HT1080 (cell line): ENCODE results near the gene RELT. TPM values are rescaled to one million over a fixed set of nuclear protein-coding genes. Genes with fewer than 3 reads are reported as not detected.

ENCODE experiments used
- DNase-seq: peaks from one replicate; pipeline ENCODE4 v3.0.0-alpha.2; 2015; ENCODE audit warnings: low read depth
- total RNA-seq: library from RNA; depleted of rRNA; stranded (reverse); fragments of >200 nt; shearing (Covaris generic); gene quantifications from 2 replicates; pipeline ENCODE4 v1.2.3, GENCODE V29; 2014

Gene RELT
- total RNA-seq, 1 experiment from 2014 or later = 13.4 TPM

GRCh38 chr11:73389916-73390315, 13.7 kb downstream of the RELT start:
- no peak for DNase-seq

DNA sequence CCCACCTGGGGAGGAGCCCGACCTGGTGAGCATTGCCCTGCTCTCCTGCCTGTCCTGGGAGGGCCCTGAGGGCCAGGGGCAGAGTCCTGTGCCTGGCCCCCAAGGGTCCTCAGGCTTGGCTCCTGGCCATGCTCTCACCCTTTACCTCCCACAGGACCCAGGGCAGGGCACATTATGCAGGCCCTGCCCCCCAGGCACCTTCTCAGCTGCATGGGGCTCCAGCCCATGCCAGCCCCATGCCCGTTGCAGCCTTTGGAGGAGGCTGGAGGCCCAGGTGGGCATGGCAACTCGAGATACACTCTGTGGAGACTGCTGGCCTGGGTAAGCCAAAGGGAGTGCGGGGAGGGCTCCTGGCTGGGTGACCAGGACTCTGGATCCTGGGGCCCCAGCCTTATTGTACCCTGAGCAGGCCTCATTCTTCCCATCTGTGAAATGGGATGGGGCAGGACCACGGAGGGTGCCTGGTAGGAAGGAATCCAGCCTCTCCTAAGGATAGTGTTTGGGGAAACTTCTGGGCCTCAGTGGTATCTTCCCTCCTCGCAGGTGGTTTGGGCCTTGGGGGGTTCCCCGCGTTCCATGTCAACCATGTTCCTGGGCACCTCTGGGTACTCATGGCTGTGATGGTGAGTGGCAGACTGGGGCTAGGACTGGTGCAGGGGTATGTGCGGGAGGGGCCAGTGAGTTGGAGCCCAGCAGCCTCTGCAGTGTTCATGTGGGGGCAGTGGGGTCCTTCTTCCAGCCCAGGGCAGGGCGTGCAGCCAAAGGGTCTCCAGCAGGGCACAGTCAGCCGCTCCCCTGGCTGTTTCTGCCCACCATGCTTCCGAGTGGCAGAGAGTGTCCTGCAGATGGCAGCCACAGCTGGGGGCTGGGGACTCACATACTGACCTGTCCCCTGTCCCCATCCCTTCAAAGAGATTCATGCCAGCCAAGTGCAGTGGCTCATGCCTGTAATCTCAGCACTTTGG, 14.7 kb downstream of the RELT start:
- no peak for DNase-seq

GRCh38 chr11:73391665-73392064, 15.5 kb downstream of the RELT start:
- no peak for DNase-seq

DNA sequence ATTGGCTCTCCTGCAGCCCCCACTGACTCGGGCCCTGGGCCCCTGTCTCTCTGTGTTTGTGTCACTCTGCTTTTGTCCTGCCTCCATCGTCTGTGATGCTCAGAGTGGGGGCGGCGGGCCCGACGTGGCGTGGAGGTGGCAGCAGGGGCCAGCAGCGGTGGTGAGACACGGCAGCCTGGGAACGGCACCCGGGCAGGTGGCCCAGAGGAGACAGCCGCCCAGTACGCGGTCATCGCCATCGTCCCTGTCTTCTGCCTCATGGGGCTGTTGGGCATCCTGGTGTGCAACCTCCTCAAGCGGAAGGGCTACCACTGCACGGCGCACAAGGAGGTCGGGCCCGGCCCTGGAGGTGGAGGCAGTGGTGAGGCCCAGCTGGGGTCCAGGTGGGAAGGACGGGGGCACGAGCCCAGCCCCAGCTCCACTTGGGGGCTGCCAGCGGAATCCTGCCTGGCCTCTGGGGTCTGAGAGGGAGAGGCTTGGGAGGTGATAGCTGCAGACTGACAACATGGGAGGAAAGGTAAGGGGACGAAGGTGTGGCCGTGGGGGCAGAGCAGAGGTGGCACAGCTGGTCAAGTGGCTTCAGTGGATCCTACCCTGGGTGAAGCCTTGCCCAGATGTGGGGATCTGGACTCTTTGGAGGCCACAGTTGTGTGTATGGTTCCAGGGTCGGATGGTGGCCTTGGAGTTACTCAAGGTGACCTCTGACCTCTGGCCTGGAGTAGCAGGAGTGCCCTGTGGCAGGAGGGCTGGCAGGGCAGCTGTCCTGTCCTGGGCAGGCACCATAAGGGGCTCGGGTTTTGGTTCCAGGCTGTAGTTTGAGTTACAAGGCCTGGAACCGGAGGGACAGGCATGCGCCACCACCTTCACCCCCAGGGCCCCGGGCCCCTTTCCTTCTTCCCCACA, 16.2 kb downstream of the RELT start:
- no peak for DNase-seq

GRCh38 chr11:73393011-73393380, 16.8 kb downstream of the RELT start:
- peak; percentile 65 for DNase-seq

DNA sequence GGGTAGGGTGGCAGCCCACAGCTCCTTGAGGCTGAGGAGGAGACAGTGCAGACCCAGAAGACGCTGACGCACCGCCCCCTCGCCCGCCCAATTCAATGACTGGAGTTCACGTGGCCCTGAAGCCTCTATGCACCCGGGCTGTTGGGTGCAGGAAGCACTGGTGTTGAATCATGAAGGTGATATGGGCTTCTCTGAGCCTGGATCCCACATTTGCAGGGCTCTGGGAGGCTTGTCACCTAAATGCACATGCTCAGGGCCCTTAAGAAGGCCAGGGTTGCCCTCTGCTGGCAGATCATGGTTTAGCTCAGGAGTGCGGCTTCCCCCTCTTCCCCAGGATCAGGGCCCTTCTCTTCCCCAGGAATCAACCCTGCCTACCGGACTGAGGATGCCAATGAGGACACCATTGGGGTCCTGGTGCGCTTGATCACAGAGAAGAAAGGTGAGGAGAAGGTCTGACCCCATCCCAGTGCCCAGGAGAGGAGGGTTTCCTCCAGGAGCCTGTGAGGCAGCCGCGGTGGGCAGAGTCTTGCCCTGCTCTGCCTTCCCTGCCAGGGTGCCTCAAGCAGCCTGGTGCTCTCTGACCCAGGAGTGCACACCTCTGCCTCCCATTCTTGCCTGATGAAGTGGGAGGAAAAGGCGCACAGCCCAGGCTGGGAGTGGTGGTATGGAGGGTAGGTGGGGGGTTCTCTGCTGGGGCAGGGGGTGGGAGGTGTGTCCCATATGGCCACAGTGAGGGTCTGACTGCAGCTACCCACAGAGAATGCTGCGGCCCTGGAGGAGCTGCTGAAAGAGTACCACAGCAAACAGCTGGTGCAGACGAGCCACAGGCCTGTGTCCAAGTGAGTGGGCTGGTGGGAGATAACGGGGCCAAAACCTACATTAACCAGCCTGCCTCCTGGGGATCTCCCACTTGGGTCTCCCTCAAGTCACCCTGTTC, 17.5 kb downstream of the RELT start:
- peak; percentile 84 for DNase-seq

GRCh38 chr11:73394416-73395296, 18.5 kb downstream of the RELT start:
- DNase-seq = no peak

GRCh38 chr11:73395297-73396208, 19.4 kb downstream of the RELT start:
- DNase-seq = no peak

GRCh38 chr11:73396251-73396930, 20.2 kb downstream of the RELT start:
- DNase-seq = no peak

GRCh38 chr11:73396985-73397384, 20.8 kb downstream of the RELT start:
- DNase-seq = no peak

- DNase-seq = no peak
These were observed 21.4 kb downstream of the RELT start for GRCh38 chr11:73397468-73398131.

DNA sequence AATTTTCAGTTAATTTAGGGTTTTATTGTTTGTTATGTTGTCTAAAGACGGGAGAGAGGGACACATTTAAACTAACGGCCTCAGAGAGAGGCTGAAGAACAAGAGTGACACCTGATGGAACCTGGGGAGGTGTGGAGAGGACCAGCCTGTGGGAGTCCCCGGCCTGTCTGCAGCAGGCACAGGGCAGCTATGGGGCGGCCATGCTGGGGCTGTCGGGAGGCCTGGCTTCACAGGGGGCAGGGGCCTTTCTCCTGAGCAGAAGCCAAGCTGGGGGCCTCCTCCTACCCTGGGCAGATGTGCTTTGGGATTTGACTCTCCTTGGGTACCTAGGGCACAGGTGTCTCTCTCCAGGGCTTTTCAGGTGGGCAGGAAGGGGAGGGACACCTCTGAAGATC, 21.9 kb downstream of the RELT start:
- DNase-seq = no peak

DNA sequence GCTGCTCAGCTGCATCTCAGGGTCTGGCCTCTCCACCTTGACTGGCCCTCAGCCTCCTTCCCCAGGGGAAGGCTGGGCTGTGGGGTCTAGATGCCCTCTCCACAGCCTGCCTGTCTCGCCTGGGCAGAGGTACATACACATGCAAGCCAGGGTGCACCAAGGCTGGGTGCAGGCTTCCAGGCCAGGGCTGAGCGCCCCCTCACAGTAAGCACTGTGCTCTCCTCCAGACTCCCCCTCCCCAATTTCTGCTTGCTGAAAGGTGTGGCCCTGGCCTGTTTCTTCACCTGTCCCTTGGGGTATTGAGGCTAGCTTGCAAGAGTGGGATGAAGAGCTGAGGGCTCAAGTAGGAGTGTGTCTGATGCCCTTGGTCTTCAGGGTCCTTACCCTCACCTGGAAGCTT, 22.5 kb downstream of the RELT start:
- DNase-seq = no peak

DNA sequence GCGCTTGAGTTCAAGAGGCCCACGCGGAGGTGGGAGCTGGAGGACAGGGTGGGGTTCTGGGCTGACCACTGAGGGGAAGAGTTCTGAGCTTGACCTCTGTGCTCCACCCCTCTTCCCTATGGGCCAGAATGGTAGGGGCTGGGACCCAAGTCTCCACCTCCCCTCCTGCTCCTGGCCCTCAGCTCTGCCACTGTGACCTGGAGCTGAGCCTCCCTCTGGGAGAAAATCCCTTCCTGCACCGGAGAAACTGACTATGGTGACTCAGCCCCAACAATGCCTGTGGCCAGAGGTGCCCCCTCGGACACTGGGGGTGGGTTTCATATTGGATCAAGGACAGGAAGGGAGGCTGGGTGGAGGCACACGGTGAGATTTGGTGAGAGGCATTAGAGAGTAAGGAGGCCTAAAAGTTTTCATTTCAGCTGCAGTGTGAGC, 23.0 kb downstream of the RELT start:
- peak; percentile 44 for DNase-seq

GRCh38 chr11:73399636-73400035, 23.4 kb downstream of the RELT start:
- no peak for DNase-seq

DNA sequence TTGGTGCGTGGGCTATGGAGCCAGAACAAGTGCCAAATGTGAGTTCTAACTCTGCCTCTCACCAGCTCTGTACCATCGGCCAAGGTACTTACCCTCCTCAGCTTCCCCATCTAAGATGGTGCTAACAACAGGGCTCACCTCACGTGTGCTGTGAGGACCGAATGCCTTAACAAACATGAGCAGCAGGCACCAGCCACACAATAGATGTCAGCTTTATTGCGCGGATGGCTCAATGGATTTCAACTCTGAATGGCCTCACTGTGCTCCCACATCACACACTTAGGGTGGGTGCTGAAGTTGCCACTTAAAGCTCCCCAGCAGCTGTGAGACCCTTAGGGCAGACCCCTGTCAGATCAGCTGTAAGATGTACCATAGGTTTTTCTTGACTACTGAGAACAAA, 24.1 kb downstream of the RELT start:
- DNase-seq = no peak

- DNase-seq = no peak
These were observed 25.2 kb downstream of the RELT start for GRCh38 chr11:73401217-73401923.
